ENCODE data around the gene ZNF423.

ZNF423 gene

GRCh38 chr16:49637511-49637910, 218.4 kb downstream of the ZNF423 start:
- no peak for DNase-seq

DNA sequence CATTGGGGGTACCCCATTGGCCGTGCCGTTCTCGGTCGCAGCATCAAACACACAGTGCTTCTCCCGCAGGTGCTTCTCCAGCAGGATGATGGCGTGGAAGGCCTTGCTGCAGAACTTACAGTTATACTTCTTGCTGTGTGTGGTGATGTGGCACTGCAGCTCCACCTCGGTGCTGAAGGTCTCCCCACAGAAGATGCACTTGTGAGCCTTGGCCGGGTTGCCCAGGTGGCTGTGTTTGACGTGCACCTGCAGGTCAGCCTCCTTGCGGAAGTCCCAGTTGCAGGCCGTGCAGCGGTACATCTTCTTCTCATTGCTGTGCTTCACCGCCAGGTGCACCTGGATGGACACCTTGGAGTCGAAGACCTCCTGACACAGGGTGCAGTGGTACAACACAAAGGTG, 219.3 kb downstream of the ZNF423 start:
- DNase-seq: no peak

- DNase-seq: no peak
Observed at GRCh38 chr16:49635591-49636581, 220.0 kb downstream of the ZNF423 start.

GRCh38 chr16:49635009-49635350, 220.9 kb downstream of the ZNF423 start:
- no peak for DNase-seq

GRCh38 chr16:49634235-49635008, 221.5 kb downstream of the ZNF423 start:
- DNase-seq: no peak

DNA sequence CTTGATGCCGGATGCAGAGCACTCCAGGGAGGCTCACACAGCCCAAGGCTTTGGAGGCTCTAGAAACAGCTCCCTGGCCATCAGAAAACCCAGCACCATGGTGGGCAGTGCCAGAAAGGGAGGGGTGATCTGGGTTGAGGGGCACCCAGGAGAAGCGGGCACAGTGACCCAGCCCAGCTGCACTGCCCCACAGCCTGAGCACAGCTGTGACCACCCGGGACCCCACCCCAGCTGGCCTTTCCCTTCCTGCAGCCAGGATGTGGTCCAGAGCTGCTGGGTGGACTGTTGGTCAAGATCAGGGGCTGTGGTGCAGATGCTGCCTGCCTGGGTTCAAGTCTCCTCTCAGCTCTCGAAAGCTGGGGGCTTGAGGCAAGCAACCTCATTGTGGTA, 223.1 kb downstream of the ZNF423 start:
- DNase-seq: no peak

- no peak for DNase-seq
Observed at GRCh38 chr16:49632086-49632794, 223.7 kb downstream of the ZNF423 start.

GRCh38 chr16:49631187-49632041, 224.5 kb downstream of the ZNF423 start:
- no peak for DNase-seq

GRCh38 chr16:49630783-49631182, 225.1 kb downstream of the ZNF423 start:
- no peak for DNase-seq

GRCh38 chr16:49629851-49630250, 226.1 kb downstream of the ZNF423 start:
- DNase-seq: no peak

DNA sequence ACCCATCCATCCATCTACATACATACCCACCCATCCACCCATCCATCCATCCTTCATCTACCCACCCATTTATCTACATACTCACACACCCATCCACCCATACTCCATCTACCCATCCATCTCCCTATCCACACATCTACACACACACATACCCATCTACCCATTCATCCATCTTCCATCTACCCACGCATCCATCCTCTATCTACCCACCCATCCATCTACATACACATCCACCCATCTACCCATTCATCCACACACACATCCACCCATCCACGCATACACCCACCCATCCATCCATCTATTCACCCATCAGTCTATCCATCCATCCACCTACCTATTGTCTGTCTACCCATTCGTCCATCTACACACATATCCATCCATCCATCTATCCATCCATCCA, 227.8 kb downstream of the ZNF423 start:
- DNase-seq: no peak

DNA sequence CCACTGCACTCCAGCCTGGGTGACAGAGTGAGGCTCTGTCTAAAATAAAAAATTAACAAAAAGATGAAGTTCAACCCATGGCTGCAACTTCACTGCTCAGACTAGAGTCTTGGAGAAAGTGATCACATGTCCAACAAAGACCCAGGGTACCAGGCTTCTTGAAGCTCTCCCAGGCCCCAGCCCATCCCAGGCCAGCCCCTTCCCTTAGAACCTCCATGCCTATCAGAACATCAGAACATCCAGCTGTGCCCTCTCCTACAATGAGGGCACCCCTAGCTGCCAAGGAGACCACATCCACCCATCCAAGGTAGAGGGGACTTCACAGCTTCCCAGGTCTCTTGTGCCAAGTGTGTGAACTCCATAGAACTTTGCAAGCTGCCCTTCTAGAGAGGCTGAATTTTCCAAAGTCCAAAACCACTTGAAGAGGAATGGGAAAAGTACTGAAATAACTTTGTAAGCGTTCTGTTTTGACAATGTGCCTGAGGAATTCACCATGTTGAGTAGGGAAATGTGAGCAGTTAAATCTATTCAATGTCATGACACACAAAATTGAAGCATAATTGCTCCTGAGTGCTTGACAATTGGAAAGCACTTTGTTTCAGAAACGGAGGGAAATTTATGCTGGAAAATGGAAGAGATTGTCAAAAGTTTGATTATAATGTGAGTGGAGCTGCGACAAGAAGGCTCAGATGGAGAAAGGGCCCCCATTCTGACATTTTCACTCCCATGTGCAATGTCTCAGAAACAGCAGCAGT, 230.4 kb downstream of the ZNF423 start:
- no peak for DNase-seq

- DNase-seq: no peak
Observed at GRCh38 chr16:49623501-49624266, 232.2 kb downstream of the ZNF423 start.

GRCh38 chr16:49622421-49623402, 233.2 kb downstream of the ZNF423 start:
- DNase-seq: no peak

DNA sequence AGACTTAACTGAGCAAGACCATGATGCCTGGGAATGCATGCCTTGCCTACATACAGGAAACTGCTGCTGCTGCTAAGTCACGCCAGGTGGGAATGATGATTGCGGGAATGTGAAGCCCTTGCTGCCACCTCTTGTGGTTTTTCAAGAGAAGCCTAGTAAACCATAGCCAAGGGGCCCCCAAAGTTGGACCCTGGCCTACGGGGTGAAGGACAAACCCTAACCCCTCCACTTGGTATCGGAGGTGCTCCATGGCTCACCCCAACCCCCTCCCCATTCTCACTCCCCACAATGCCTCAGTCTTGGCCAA, 233.9 kb downstream of the ZNF423 start:
- DNase-seq: no peak

GRCh38 chr16:49621241-49622083, 234.4 kb downstream of the ZNF423 start:
- no peak for DNase-seq

GRCh38 chr16:49620869-49621240, 235.1 kb downstream of the ZNF423 start:
- no peak for DNase-seq

GRCh38 chr16:49620158-49620868, 235.6 kb downstream of the ZNF423 start:
- DNase-seq: no peak

Measured in MV-4-11 (cell line).